Measurements from ENCODE around the gene KIR2DL4.
"Not testable (repeated sequence)": the region's sequence is repeated elsewhere in the genome, so short reads cannot be mapped to it uniquely, and the experiment has no call there.

Gene KIR2DL4

GRCh38 chr19:54803410-54803809, at the start of gene KIR2DL4:
Gene KIR2DL4 (plus strand): TSS chr19:54803610. CDS start chr19:54803652, 42 bp downstream.
- no peak for DNase-seq

- not testable (repeated sequence) for DNase-seq
Measured at GRCh38 chr19:54756204-54757110, 47.0 kb upstream of the KIR2DL4 start.

GRCh38 chr19:54758577-54758976, 44.8 kb upstream of the KIR2DL4 start:
- not testable (repeated sequence) for DNase-seq

GRCh38 chr19:54764219-54764618, 39.2 kb upstream of the KIR2DL4 start:
- not testable (repeated sequence) for DNase-seq

GRCh38 chr19:54766464-54766863, 36.9 kb upstream of the KIR2DL4 start:
- DNase-seq, result not testable (repeated sequence)

GRCh38 chr19:54769646-54770045, 33.8 kb upstream of the KIR2DL4 start, which contains the start of gene KIR2DL1:
Gene KIR2DL1 (plus strand): TSS chr19:54769793. CDS start chr19:54769851, 58 bp downstream.
- not testable (repeated sequence) for DNase-seq

GRCh38 chr19:54770511-54770910, 32.9 kb upstream of the KIR2DL4 start:
- not testable (repeated sequence) for DNase-seq

DNA sequence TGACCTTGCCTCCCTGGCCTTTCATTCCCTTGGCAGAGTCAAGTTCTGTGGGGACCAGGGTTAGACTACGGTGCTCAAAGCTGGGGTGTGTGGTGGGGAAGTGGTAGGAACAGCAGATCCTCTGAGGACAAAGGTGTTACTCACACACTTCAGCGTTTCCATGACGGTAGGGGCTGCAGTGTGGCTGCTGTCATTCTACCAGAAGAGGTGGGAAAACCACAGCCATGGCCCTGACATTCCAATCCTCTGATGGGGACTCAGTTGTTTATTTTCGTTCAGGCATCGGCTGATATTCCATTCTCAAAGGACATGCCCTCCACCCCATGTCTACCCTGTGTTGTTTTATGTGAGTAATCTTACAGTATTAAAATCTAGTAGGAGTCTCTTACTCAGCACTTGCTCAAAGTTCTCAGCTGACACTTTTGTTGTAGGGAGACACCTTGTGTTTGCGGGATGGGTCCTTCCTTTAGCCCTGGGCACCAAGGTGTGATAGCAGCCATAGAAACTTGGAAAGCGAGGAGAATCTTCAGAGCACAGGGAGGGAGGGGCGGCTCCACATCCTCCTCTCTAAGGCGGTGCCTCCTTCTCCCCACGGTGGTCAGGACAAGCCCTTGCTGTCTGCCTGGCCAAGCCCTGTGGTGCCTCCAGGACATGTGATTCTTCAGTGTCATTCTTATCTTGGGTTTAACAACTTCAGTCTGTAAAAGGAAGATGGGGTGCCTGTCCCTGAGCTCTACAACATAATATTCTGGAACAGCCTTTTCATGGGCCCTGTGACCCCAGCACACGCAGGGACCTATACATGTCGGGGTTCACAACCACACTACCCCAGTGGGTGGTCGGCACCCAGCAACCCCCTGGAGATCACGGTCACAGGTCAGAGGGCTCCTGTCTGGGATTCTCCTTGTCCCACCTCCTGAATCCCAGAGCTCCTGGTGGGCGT, 32.1 kb upstream of the KIR2DL4 start:
- not testable (repeated sequence) for DNase-seq

DNA sequence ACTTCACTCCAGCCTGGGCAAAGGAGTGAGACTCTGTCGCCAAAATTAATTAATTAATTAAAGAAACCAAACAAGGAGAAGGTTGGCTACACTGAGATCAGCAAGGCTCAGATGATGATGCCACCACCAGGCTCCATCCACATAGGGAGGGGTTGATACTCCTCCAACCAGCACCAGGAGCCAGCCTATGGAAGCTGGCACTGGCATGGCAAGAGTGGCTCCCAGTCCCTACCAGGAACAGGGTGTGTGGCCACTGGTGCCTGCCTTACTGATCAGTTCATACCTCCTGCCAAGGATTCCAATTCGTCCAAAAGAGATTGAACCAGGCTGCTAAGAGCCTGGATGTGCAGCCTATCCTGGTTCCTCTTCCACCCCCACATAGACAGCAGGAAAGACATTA, 30.7 kb upstream of the KIR2DL4 start:
- DNase-seq, result not testable (repeated sequence)

- DNase-seq, result not testable (repeated sequence)
Measured at GRCh38 chr19:54775095-54775815, 28.2 kb upstream of the KIR2DL4 start.

- DNase-seq, result not testable (repeated sequence)
Measured at GRCh38 chr19:54775830-54776229, 27.6 kb upstream of the KIR2DL4 start.

DNA sequence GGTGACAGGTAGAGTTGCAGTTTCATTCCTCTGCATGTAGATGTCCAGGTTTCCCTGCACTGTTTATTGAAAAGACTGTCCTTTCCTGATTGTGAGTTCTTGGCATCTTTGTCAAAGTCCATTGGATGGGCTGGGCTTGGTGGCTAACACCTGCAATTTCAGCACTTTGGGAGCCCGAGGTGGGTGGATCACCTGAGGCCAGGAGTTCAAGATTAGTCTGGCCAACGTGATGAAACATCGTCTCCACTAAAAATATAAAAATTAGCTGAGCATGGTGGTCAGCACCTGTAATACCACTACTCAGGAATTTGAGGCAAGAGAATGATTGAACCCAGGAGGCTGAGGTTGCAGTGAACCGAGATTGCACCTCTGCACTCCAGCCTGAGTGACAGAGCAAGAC, 25.6 kb upstream of the KIR2DL4 start:
- not testable (repeated sequence) for DNase-seq

GRCh38 chr19:54778896-54779295, 24.5 kb upstream of the KIR2DL4 start:
- DNase-seq, result not testable (repeated sequence)

GRCh38 chr19:54782916-54783315, 20.5 kb upstream of the KIR2DL4 start:
- not testable (repeated sequence) for DNase-seq

DNA sequence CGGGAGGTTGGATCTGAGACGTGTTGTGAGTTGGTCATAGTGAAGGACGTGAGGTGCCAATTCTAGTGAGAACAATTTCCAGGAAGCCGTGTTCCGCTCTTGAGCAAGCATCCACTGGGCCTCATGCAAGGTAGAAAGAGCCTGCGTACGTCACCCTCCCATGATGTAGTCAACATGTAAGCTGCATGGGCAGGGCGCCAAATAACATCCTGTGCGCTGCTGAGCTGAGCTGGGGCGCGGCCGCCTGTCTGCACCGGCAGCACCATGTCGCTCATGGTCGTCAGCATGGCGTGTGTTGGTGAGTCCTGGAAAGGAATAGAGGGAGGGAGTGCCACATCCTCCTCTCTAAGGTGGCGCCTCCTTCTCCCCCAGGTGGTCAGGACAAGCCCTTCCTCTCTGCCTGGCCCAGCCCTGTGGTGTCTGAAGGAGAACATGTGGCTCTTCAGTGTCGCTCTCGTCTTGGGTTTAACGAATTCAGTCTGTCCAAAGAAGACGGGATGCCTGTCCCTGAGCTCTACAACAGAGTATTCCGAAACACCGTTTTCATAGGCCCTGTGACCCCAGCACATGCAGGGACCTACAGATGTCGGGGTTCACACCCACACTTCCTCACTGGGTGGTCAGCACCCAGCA, 17.2 kb upstream of the KIR2DL4 start:
- peak; percentile 78 to 92 for DNase-seq

DNA sequence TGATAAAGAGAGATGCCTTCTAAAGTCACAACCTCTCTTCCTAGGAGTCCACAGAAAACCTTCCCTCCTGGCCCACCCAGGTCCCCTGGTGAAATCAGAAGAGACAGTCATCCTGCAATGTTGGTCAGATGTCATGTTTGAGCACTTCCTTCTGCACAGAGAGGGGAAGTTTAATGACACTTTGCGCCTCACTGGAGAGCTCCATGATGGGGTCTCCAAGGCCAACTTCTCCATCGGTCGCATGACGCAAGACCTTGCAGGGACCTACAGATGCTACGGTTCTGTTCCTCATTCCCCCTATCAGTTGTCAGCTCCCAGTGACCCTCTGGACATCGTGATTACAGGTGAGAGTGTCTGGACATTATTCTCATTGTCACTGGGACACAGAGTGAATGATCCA, 15.3 kb upstream of the KIR2DL4 start:
- DNase-seq, result not testable (repeated sequence)

- no peak for DNase-seq
Measured at GRCh38 chr19:54790711-54791110, 12.7 kb upstream of the KIR2DL4 start.

DNA sequence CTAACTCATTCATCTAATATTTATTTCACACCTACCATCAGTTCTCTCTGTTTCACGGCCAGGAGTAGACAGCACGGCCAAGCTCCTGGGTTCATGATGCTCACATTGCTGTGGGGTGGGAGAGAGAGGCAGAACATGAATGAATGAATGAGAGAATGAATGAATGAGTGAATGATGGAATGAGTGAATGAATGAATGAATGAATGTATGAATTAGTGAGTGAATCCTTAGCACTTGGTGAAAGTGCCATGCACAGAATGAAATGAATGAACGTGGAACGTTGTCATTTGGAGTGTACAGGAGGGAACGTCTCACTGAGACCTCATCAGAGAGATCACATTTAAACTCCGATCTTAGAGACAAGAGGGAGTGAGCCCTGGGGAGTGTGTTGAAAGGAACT, 11.9 kb upstream of the KIR2DL4 start:
- no peak for DNase-seq

GRCh38 chr19:54792814-54793213, 10.6 kb upstream of the KIR2DL4 start:
- DNase-seq, result no peak

- no peak for DNase-seq
Measured at GRCh38 chr19:54795758-54796157, 7.7 kb upstream of the KIR2DL4 start.

DNA sequence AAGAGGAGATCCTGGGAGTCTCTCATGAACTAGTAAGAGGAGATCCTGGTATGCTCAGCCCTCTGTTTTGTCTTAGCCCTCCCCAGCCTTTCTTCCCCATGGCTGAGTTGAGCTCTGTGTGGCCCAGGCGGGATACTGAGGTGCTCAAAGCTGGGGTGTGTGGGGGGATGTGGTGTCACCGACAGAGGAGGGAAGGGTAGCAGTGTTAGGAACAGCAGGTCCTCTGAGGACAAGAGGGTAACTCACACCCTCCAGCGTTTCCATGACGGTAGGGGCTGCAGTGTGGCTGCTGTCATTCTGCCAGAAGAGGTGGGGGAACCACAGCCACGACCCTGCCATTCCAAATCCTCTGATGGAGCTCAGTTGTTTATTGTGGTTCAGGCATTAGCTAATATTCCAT, 691 bp downstream of the KIR2DL4 start:
- DNase-seq, result no peak

DNA sequence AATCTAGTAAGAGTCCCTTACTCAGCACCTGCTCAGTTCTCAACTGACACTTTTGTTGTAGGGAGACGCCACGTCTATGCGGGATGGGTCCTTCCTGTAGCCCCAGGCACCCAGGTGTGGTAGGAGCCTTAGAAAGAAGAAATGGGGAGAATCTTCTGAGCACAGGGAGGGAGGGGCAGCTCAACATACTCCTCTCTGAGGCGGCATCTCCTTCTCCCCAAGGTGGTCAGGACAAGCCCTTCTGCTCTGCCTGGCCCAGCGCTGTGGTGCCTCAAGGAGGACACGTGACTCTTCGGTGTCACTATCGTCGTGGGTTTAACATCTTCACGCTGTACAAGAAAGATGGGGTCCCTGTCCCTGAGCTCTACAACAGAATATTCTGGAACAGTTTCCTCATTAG, 1.2 kb downstream of the KIR2DL4 start:
- no peak for DNase-seq

Data from SHP77 (cell line).